PFSK-1 (cell line): ENCODE data around the gene FLT3.

ENCODE experiments used
- FOXP2 ChIP-seq: optimal IDR thresholded peaks from 2 replicates; pipeline ENCODE3; 2011; ENCODE audit warnings: borderline replicate concordance, control low read depth, inconsistent platforms; ENCODE audit not compliant: insufficient read depth; ENCODE audit errors: extremely low read length, extremely low read depth
- POLR2AphosphoS5 ChIP-seq: IDR thresholded peaks from 2 replicates; pipeline ENCODE4 v1.6.1; 2012; ENCODE audit warnings: low read depth, mild to moderate bottlenecking, control low read depth, low read length, moderate library complexity
- SIN3A ChIP-seq: IDR thresholded peaks from 2 replicates; pipeline ENCODE4 v1.6.1; 2012; ENCODE audit warnings: mild to moderate bottlenecking, low read length, moderate library complexity, borderline replicate concordance; ENCODE audit not compliant: insufficient read depth
- TAF1 ChIP-seq: IDR thresholded peaks from 2 replicates; pipeline ENCODE4 v1.6.1; 2012; ENCODE audit warnings: low read length, control low read depth, borderline replicate concordance; ENCODE audit not compliant: insufficient read depth
- TF ChIP-seq, protein P1 (sequence below), 2 experiments: IDR thresholded peaks; 2 replicates each; pipeline versions ENCODE4 v1.6.1 to v1.8.0; 2011 to 2012; ENCODE audit warnings: low read depth in 2 of 2, low read length in 2 of 2, control low read depth in 1 of 2, inconsistent platforms in 1 of 2, mild to moderate bottlenecking in 1 of 2, moderate library complexity in 1 of 2; ENCODE audit not compliant: insufficient read depth in 1 of 2

Gene FLT3

DNA sequence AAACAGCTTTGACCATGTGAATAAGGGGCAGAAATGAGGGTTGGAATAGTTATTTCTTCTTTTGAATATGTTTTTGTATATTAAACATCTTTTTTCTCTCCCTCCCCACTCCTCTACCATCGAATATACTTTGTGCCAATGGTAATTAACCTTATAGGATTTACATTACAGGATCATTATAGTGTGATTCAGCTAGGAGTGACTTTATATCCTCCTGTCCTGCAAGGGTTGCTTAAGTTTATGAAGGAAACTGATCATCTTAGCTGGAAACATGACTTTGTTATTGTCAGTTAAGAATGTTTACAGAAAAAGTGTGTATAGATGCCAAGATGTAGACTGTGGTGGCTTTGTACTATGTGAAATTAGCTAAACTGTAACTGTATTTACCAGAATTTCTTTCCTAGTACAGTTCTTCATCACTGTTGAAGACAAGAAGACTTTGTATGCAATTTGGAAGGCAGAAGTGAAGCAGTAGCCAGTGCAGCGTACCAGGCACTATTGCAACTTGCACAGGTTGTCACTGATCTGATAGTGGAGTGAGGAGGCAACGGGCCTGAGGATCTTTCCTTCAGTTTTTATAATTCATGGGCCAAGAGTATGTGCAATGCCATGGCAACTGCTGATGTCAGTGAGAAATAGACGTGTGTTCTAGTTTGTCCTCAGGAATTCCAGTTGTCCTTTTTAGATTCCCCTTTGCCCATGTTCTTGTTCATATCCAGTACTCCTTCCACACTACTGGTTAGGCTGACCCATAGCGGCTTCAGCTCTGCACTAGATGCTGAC, 29.7 kb upstream of the FLT3 start:
- TF ChIP-seq, protein P1, sequence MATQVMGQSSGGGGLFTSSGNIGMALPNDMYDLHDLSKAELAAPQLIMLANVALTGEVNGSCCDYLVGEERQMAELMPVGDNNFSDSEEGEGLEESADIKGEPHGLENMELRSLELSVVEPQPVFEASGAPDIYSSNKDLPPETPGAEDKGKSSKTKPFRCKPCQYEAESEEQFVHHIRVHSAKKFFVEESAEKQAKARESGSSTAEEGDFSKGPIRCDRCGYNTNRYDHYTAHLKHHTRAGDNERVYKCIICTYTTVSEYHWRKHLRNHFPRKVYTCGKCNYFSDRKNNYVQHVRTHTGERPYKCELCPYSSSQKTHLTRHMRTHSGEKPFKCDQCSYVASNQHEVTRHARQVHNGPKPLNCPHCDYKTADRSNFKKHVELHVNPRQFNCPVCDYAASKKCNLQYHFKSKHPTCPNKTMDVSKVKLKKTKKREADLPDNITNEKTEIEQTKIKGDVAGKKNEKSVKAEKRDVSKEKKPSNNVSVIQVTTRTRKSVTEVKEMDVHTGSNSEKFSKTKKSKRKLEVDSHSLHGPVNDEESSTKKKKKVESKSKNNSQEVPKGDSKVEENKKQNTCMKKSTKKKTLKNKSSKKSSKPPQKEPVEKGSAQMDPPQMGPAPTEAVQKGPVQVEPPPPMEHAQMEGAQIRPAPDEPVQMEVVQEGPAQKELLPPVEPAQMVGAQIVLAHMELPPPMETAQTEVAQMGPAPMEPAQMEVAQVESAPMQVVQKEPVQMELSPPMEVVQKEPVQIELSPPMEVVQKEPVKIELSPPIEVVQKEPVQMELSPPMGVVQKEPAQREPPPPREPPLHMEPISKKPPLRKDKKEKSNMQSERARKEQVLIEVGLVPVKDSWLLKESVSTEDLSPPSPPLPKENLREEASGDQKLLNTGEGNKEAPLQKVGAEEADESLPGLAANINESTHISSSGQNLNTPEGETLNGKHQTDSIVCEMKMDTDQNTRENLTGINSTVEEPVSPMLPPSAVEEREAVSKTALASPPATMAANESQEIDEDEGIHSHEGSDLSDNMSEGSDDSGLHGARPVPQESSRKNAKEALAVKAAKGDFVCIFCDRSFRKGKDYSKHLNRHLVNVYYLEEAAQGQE (IDR thresholded peaks at IDR 0.05; ENCODE audit: insufficient read depth in 1 of 2, low read depth in 2 of 2, low read length in 2 of 2): no peak
- TF ChIP-seq SIN3A (no peak), FOXP2 (no peak), POLR2AphosphoS5 (no peak), TAF1 (no peak)

DNA sequence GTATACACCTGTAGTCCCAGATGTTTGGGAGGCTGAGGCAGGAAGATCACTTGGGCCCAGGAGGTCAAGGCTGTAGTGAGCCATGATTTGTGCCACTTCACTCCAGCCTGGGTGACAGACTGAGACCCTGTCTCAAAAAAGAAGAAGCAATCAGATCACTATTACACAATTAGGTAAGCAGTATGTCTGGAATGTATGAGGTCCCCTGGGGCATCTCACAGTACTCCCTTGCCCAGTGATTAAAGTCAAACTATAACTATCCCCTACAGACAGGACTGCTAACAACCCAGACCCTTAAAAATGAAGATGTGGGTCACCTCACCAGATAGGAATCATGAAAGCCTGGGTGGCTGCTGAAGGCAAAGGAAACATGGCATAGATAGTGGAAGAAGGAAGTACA, 28.6 kb upstream of the FLT3 start:
- TF ChIP-seq, protein P1 (IDR thresholded peaks at IDR 0.05; ENCODE audit: insufficient read depth in 1 of 2, low read depth in 2 of 2, low read length in 2 of 2): no peak
- TF ChIP-seq TAF1 (no peak), SIN3A (no peak), POLR2AphosphoS5 (no peak), FOXP2 (no peak)

DNA sequence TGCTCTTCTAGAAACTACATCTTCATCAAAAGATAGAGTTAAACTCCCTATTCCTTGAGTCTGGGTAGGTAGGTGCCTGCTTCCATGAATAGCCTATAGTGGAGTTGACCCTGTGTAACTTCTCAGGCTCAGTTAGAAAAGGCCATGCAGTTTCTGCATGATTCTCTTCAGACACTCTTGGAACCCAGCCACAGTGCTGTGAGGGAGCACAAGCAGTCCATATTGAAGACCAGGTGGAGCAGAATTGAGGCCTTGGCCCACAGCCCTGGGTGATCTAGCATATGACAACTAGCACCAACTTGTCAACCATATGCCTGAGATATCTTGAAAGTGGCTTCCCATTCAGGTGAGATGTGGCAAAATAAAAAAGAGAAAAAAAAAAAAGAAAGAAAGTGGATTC, 27.7 kb upstream of the FLT3 start:
- TF ChIP-seq SIN3A (no peak), FOXP2 (no peak), TAF1 (no peak), POLR2AphosphoS5 (no peak)
- TF ChIP-seq, protein P1 (IDR thresholded peaks at IDR 0.05; ENCODE audit: insufficient read depth in 1 of 2, low read depth in 2 of 2, low read length in 2 of 2): no peak

DNA sequence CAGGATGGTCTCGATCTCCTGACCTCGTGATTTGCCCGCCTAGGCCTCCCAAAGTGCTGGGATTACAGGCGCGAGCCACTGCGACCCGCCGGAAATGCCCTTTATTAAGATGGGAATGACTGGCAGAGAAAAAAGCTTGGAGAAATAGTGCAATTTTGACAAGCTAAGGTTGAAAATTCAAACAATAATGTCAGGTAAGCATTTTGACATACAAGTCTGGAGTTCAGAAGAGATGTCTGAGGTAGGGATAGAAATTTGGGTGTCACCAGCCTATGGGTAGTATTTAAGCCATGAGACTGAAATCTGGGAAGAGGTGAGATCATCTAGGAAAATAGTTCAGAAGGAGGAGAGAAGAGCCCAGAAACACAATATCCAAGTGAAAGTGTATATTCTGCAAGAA, 20.8 kb upstream of the FLT3 start:
- TF ChIP-seq, protein P1 (IDR thresholded peaks at IDR 0.05; ENCODE audit: insufficient read depth in 1 of 2, low read depth in 2 of 2, low read length in 2 of 2): no peak
- TF ChIP-seq TAF1: no peak
- no peak for TF ChIP-seq POLR2AphosphoS5
- no peak for TF ChIP-seq SIN3A
- TF ChIP-seq FOXP2: no peak

DNA sequence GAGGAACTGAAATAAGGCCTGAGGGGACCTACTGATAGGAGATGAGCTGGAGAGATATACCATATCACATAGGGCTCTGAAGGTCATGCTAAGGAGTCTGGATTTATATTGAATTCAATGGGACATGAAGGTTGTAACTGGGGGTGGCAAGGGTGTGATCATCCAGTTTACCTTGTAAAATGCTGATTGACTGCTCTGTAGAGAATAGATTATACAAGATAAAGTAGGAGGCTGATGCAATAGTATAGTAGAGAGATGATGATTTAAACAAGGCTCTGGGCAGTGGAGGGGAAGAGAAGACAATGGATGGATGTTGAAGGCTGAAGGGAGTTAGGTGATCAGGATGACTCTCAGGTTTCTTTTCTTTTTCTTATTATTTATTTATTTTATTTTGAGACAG, 19.9 kb upstream of the FLT3 start:
- TF ChIP-seq, protein P1 (IDR thresholded peaks at IDR 0.05; ENCODE audit: insufficient read depth in 1 of 2, low read depth in 2 of 2, low read length in 2 of 2): no peak
- TF ChIP-seq POLR2AphosphoS5 (no peak), TAF1 (no peak), FOXP2 (no peak), SIN3A (no peak)
